LNCAP (cell line): ENCODE results near the gene TNP1.

Experiments used
- CTCF ChIP-seq: fragments of 450-650 bp; IDR thresholded peaks from 2 replicates; pipeline ENCODE4 v1.5.1; 2017; ENCODE audit warnings: mild to moderate bottlenecking

Gene TNP1

GRCh38 chr2:216863946-216864345 is 4.1 kb upstream of the TNP1 start:
- TF ChIP-seq CTCF = no peak

DNA sequence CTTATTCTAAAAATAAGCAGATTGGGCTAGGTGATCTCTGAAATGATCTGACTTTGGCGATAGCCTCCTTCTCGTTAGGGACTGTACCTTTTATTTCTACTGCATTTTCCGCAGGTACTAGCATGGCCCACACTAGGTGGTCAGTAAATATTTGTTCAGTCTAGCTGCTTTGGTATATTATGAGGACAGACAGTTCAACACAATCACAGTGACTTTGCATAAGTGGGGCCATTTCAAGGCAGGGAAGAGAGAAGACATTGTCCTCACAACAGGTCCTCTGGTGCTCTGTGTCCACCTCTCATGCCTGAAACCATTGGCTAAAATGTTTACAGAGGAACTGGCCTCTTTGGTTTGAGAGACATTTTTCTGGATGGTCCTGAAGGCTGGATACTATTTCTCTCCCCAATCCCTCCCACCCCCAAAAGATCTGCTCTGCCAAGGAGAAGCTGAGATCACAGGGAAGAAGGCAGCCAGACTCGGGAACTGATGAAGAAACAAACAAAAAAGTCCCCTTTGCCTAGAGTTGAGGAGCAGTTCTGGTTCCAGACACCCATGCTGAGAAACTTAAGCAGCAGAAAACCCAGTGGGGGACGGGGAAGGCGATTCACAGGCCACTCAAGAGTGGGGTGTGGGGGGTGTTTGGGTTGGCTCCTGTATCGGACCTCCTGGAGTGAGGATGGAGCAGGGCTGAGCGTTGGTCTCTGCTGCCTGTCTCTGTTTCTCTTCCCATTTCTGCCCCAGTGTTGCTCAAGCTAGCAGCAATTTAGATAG is 2.9 kb upstream of the TNP1 start:
- TF ChIP-seq CTCF = no peak

DNA sequence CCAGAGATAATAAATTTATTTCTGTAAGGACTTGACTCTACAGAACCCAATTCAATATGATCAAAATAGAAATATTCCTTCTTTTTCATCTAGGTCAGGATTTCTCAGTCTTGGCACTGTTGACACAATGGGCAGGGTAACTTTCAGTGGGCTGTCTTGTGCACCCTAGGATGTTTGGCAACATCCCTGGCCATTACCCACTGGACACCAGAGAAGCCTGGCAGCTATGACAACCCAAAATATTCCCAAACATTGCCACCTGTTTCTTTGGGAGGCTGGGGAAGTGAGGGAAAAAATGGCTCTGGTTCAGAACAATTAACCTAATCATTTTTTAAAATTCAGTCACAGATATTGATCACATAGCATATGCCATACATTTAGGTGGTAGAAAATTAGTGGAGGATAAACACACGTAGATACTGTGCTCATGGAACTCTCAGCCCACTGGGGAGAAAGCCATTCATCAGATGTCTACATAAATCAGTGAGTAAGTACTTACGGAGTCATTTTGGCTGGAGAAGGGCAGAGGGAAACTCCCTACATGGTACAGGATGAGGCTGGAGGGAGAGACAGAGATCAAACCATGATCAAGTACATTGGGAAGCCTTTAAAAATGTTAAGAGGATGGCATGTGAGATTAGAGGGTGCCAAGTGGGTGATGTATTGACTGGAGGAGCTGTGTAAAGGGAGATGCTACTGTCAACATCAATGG is 718 bp upstream of the TNP1 start:
- TF ChIP-seq CTCF = no peak

GRCh38 chr2:216858312-216858711 is 1.6 kb downstream of the TNP1 start:
- no peak for TF ChIP-seq CTCF

- no peak for TF ChIP-seq CTCF
These were observed 2.7 kb downstream of the TNP1 start for GRCh38 chr2:216857131-216857550.

GRCh38 chr2:216856406-216857065 is 3.3 kb downstream of the TNP1 start:
- no peak for TF ChIP-seq CTCF

DNA sequence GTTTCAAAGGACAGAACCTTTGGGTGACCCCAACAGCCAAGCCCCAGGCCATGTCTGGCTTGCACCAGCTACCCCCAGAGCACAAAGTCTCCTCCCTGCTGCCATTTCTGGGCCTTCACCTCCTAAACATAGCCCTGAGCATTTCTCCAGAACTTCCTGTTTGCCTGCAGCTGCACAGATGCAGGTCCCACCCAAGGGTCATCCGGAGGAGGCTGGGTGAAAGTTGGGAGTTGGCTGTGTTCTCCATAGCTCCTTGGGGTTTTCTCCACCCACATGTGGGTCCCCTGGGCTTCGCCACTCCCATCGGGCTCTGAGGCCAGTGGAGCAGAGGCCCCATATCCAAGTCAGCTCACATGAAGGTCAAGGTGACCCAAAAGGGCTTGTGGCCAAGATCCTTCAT is 4.3 kb downstream of the TNP1 start:
- no peak for TF ChIP-seq CTCF
